Mesothelial cell of epicardium (in vitro differentiated cells): ENCODE data around the gene OR8B4. TPM values are rescaled to one million over a fixed set of nuclear protein-coding genes. Genes with fewer than 3 reads are reported as not detected.

Source experiments
- DNase-seq, 2 experiments: peaks; one replicate each; pipeline ENCODE4 v3.0.0; 2021; ENCODE audit warnings: low spot score in 2 of 2; ENCODE audit not compliant: unreplicated experiment in 2 of 2
- H3K27ac Mint-ChIP-seq: 2 replicates; pipeline ENCODE4 v1.8.0; 2021; ENCODE audit warnings: mixed read lengths
- H3K27me3 Mint-ChIP-seq: 2 replicates; pipeline ENCODE4 v1.8.0; 2021; ENCODE audit warnings: low read depth, mixed read lengths
- H3K36me3 Mint-ChIP-seq: 2 replicates; pipeline ENCODE4 v1.8.0; 2021; ENCODE audit warnings: mixed read lengths
- H3K4me1 Mint-ChIP-seq: 2 replicates; pipeline ENCODE4 v1.8.0; 2021; ENCODE audit warnings: mixed read lengths
- H3K4me3 Mint-ChIP-seq: 2 replicates; pipeline ENCODE4 v1.8.0; 2021; ENCODE audit warnings: mild to moderate bottlenecking, moderate library complexity, mixed read lengths
- H3K9me3 Mint-ChIP-seq: 2 replicates; pipeline ENCODE4 v1.8.0; 2021; ENCODE audit warnings: mixed read lengths
- total RNA-seq: library from RNA; stranded (reverse); gene quantifications from 3 replicates; pipeline ENCODE4 v1.2.1, GENCODE V29; 2021
- TF ChIP-seq, protein P1 (sequence below): fragments of 200-600 bp; sonication (generic); IDR thresholded peaks from one replicate; pipeline ENCODE4 v1.5.0; 2021; ENCODE audit warnings: antibody characterized with exemption; ENCODE audit not compliant: unreplicated experiment

Gene OR8B4
- total RNA-seq, 1 donor from 2014 or later: not detected

DNA sequence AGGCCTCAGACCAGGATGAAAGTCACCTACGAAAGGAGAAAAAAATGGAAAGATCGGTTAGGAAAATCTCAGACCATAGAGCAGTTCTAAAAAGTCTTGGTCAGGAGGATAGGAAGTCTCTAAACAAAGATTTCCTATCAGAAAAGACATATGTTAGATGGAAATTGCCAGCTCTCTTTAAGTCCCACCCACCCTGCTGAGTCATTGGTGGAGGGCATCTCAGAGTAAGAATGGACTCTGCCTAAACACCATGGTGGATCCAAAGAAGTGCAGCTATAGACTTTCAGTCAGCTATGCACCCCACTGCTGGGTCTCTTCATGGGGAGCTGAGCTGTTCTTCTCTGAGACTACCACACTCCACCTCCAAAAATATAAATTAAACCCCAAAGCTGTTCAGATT lies 44.1 kb downstream of the OR8B4 start:
- Mint-ChIP-seq H3K4me1 (no peaks in the 10 kb centered on the region), H3K4me3 (no peak overlapping the region), H3K9me3 (no peaks in the 10 kb centered on the region), H3K36me3 (no peaks in the 10 kb centered on the region), H3K27me3 (peaks cover 5% of the 10 kb centered on the region), H3K27ac (no peak overlapping the region)
- no peak for DNase-seq
- TF ChIP-seq, protein P1, sequence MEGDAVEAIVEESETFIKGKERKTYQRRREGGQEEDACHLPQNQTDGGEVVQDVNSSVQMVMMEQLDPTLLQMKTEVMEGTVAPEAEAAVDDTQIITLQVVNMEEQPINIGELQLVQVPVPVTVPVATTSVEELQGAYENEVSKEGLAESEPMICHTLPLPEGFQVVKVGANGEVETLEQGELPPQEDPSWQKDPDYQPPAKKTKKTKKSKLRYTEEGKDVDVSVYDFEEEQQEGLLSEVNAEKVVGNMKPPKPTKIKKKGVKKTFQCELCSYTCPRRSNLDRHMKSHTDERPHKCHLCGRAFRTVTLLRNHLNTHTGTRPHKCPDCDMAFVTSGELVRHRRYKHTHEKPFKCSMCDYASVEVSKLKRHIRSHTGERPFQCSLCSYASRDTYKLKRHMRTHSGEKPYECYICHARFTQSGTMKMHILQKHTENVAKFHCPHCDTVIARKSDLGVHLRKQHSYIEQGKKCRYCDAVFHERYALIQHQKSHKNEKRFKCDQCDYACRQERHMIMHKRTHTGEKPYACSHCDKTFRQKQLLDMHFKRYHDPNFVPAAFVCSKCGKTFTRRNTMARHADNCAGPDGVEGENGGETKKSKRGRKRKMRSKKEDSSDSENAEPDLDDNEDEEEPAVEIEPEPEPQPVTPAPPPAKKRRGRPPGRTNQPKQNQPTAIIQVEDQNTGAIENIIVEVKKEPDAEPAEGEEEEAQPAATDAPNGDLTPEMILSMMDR: no peak

DNA sequence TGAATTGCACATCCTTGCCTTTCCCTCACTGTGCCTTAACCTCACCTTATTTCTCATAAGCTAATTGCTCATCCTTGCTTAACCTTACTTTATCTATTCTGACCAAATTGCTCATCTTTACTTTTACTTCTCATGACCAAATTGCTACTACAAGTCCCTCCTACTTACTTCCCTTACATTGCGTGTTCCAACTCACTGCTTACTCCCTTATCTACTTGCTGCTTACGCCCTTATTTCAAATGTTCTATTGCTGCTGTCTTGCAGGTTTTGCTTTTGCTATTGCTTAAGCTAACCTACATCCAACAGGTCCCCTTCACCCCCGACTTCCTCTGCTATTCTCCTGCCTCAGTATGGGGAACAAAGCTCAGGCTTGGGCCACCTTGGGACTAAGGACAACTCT lies 48.4 kb downstream of the OR8B4 start:
- DNase-seq: no peak
- TF ChIP-seq, protein P1: no peak
- Mint-ChIP-seq H3K27ac (no peak overlapping the region), H3K36me3 (no peaks in the 10 kb centered on the region), H3K4me3 (no peak overlapping the region), H3K27me3 (peaks cover 8% of the 10 kb centered on the region), H3K9me3 (peaks cover 3% of the 10 kb centered on the region), H3K4me1 (no peaks in the 10 kb centered on the region)

Other genes starting within 250 kb of the OR8B4 start
- gene OR10D3, start 241.5 kb downstream of the OR8B4 start, total RNA-seq: not detected in 3 replicates
- not detected in 3 replicates for gene OR8G1, start 183.8 kb downstream of the OR8B4 start, total RNA-seq
- not detected in 3 replicates for gene OR8G5, start 168.5 kb downstream of the OR8B4 start, total RNA-seq
- gene OR8D1, start 110.9 kb downstream of the OR8B4 start, total RNA-seq: not detected in 3 replicates
- not detected in 3 replicates for gene OR8D2, start 104.7 kb downstream of the OR8B4 start, total RNA-seq
- gene OR8B2, start 40.4 kb downstream of the OR8B4 start, total RNA-seq: not detected in 3 replicates
- not detected in 3 replicates for gene OR8B3, start 25.8 kb downstream of the OR8B4 start, total RNA-seq
- not detected in 3 replicates for gene OR8B8, start 20.8 kb upstream of the OR8B4 start, total RNA-seq
- gene OR8B12, start 118.8 kb upstream of the OR8B4 start, total RNA-seq: not detected in 3 replicates
- gene OR8A1, start 145.1 kb upstream of the OR8B4 start, total RNA-seq: not detected in 3 replicates
- gene PANX3, start 186.6 kb upstream of the OR8B4 start, total RNA-seq: not detected in 3 replicates
- 30.9 to 37.3 TPM (median 35.2 TPM) in 3 replicates for gene TBRG1, start 198.0 kb upstream of the OR8B4 start, total RNA-seq
- 8.8 to 10.7 TPM (median 8.8 TPM) in 3 replicates for gene SIAE, start 248.9 kb upstream of the OR8B4 start, total RNA-seq
- 3.8 to 7.7 TPM (median 5.5 TPM) in 3 replicates for gene SPA17, start 249.0 kb upstream of the OR8B4 start, total RNA-seq